Loucy (cell line): Measurements from ENCODE around the gene XRCC1.
"Not testable (repeated sequence)": the region's sequence is repeated elsewhere in the genome, so short reads cannot be mapped to it uniquely, and the experiment has no call there.

Source experiments
- H2AFZ ChIP-seq: fragments of 200-600 bp; sonication (generic); 2 replicates; pipeline ENCODE4 v1.6.0; 2016; ENCODE audit warnings: antibody characterized with exemption, mild to moderate bottlenecking, low read length, moderate library complexity
- H3F3A ChIP-seq: fragments of 200-600 bp; 2 replicates; pipeline ENCODE4 v1.6.0; 2016; ENCODE audit warnings: antibody characterized with exemption, low read depth, mild to moderate bottlenecking
- H3K27me3 ChIP-seq: fragments of 200-600 bp; sonication (generic); 2 replicates; pipeline ENCODE4 v1.6.1; 2014; ENCODE audit warnings: low read length, mild to moderate bottlenecking; ENCODE audit not compliant: insufficient read depth, poor library complexity, severe bottlenecking
- H3K36me3 ChIP-seq: fragments of 200-600 bp; sonication (generic); 2 replicates; pipeline ENCODE4 v1.6.1; 2016; ENCODE audit warnings: low read length; ENCODE audit not compliant: insufficient read depth
- H3K4me1 ChIP-seq: fragments of 200-600 bp; sonication (generic); 2 replicates; pipeline ENCODE4 v1.5.1; 2014; ENCODE audit warnings: low read length, mild to moderate bottlenecking; ENCODE audit not compliant: insufficient read depth, poor library complexity, severe bottlenecking
- H3K4me2 ChIP-seq: fragments of 200-600 bp; sonication (generic); 2 replicates; pipeline ENCODE4 v1.6.0; 2014; ENCODE audit warnings: antibody characterized with exemption, low read length, low read depth, mild to moderate bottlenecking; ENCODE audit not compliant: poor library complexity, severe bottlenecking
- H3K4me3 ChIP-seq: fragments of 200-600 bp; sonication (generic); 2 replicates; pipeline ENCODE4 v1.5.1; 2014; ENCODE audit warnings: low read length, mild to moderate bottlenecking, mixed read lengths; ENCODE audit not compliant: poor library complexity, severe bottlenecking
- H3K79me2 ChIP-seq: fragments of 200-600 bp; sonication (generic); 2 replicates; pipeline ENCODE4 v1.6.1; 2014; ENCODE audit warnings: low read length; ENCODE audit not compliant: insufficient read depth
- H3K9ac ChIP-seq: fragments of 200-600 bp; sonication (generic); 2 replicates; pipeline ENCODE4 v1.6.0; 2014; ENCODE audit warnings: mild to moderate bottlenecking, low read depth, low read length, moderate library complexity; ENCODE audit not compliant: poor library complexity, severe bottlenecking
- H3K9me2 ChIP-seq: fragments of 200-600 bp; sonication (generic); replicated peaks from 2 replicates; pipeline ENCODE4 v1.6.1; 2016; ENCODE audit warnings: low read depth, low read length, mixed read lengths
- H3K9me3 ChIP-seq: fragments of 200-600 bp; sonication (generic); 2 replicates; pipeline ENCODE4 v1.6.1; 2014; ENCODE audit warnings: mild to moderate bottlenecking, antibody characterized with exemption, low read length, low read depth; ENCODE audit not compliant: insufficient read depth
- H4K20me1 ChIP-seq: fragments of 200-600 bp; sonication (generic); 2 replicates; pipeline ENCODE4 v1.6.0; 2014; ENCODE audit warnings: antibody characterized with exemption, low read length, mild to moderate bottlenecking; ENCODE audit not compliant: insufficient read depth, poor library complexity, severe bottlenecking
- EZH2phosphoT487 ChIP-seq: fragments of 200-600 bp; IDR thresholded peaks from 2 replicates; pipeline ENCODE4 v1.6.1; 2018; ENCODE audit warnings: antibody characterized with exemption, mild to moderate bottlenecking, moderate library complexity, borderline replicate concordance
- TF ChIP-seq, protein P1 (sequence below): fragments of 200-600 bp; sonication (generic); conservative IDR thresholded peaks from 2 replicates; pipeline ENCODE4 v1.5.1; 2014; ENCODE audit warnings: mild to moderate bottlenecking, antibody characterized with exemption, low read length

XRCC1 gene

DNA sequence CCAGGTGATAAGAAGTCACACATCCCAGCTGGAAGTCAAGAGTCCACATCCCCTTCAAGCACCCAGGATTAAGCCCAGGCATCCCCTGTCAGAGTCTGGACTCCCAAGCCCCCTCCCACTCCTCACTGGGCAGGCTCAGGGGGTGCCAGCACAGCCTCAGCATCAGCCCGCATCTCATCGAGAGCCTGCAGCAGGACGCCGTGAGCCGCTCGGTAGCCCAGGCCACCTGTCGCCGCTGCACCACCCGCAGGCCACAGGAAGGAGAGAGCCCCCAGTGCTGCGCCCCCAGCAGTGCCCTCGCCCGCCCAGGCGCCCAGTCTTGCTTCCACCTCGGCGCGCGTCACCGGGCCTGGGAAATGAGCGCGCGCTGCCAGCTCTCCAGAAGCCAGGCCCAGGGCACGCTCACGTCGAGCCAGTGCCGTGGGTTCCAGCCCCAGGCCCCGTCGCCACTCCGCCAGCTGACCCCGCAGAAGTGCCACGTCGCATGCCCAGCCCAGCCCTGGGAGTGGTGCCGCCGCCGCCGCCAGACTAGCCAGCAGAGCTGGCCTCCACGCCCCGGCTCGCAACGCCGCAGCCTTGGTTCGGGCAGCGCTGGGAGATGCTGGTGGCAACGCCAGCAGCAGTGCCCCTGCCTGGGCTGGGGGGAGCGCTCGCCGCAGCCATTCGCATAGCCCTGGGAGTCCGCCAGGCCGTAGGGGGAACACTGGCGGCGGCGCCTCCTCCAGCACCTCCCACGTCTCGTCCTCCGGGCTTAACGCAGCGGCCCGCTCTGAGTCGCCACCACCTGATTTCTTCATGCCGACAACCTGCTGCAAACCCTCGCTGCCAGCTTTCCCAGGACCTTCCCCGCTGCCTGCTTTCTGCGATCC is 16.8 kb upstream of the XRCC1 start:
- Histone ChIP-seq H3K4me1 (peaks cover 23% of the 10 kb centered on the region), H3F3A (0 out of 2 replicates have a peak, but pooled peaks cover 4% of the 10 kb centered on the region), H3K9me3 (no peaks in the 10 kb centered on the region), H3K79me2 (peaks cover 49% of the 10 kb centered on the region), H3K36me3 (peaks cover 8% of the 10 kb centered on the region; the same call in 1 of the 2 replicates), H3K9ac (no peak overlapping the region), H3K4me3 (no peak overlapping the region), H4K20me1 (peaks cover 14% of the 10 kb centered on the region), H3K27me3 (no peaks in the 10 kb centered on the region), H3K9me2 (no peaks in the 10 kb centered on the region), H3K4me2 (no peak overlapping the region), H2AFZ (no peak overlapping the region)
- TF ChIP-seq, protein P1, sequence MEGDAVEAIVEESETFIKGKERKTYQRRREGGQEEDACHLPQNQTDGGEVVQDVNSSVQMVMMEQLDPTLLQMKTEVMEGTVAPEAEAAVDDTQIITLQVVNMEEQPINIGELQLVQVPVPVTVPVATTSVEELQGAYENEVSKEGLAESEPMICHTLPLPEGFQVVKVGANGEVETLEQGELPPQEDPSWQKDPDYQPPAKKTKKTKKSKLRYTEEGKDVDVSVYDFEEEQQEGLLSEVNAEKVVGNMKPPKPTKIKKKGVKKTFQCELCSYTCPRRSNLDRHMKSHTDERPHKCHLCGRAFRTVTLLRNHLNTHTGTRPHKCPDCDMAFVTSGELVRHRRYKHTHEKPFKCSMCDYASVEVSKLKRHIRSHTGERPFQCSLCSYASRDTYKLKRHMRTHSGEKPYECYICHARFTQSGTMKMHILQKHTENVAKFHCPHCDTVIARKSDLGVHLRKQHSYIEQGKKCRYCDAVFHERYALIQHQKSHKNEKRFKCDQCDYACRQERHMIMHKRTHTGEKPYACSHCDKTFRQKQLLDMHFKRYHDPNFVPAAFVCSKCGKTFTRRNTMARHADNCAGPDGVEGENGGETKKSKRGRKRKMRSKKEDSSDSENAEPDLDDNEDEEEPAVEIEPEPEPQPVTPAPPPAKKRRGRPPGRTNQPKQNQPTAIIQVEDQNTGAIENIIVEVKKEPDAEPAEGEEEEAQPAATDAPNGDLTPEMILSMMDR = no peak
- TF ChIP-seq EZH2phosphoT487 = no peak

DNA sequence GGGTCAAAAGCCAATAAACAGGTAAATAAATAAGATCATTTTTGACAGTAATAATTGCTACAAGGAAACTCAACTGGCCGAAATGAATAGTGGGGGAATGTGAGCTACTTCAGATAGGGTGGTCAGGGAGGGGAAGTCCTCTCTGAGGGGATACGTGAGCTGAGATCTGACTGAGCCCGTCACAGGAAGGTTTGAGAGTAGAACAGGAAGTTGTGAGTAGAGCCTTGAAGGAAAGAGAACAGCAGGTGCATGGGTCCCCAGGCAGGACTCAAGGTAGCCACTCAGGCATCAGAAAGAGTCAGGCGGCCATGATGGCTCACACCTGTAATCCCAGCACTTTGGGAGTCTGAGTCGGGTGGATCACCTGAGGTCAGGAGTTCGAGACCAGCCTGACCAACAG is 14.4 kb upstream of the XRCC1 start:
- peaks cover 55% of the 10 kb centered on the region for H3K79me2 ChIP-seq
- no peak overlapping the region for H2AFZ ChIP-seq
- no peak overlapping the region for H3K4me3 ChIP-seq
- H3K9me3 ChIP-seq = no peaks in the 10 kb centered on the region
- H3K9me2 ChIP-seq = no peaks in the 10 kb centered on the region
- H4K20me1 ChIP-seq = peaks cover 14% of the 10 kb centered on the region
- TF ChIP-seq, protein P1 = no peak
- no peak for TF ChIP-seq EZH2phosphoT487
- H3K4me1 ChIP-seq = peaks cover 15% of the 10 kb centered on the region
- no peak overlapping the region for H3K9ac ChIP-seq
- H3K27me3 ChIP-seq = no peaks in the 10 kb centered on the region
- 0 out of 2 replicates have a peak, but pooled peaks cover 4% of the 10 kb centered on the region for H3F3A ChIP-seq
- peaks cover 8% of the 10 kb centered on the region; the same call in 1 of the 2 replicates for H3K36me3 ChIP-seq
- H3K4me2 ChIP-seq = peak overlapping the region; percentile 33

GRCh38 chr19:43589277-43589676 is 13.9 kb upstream of the XRCC1 start:
- H4K20me1 ChIP-seq = peaks cover 12% of the 10 kb centered on the region
- H3K4me3 ChIP-seq = no peak overlapping the region
- TF ChIP-seq, protein P1 = no peak
- TF ChIP-seq EZH2phosphoT487 = no peak
- peaks cover 8% of the 10 kb centered on the region; the same call in 1 of the 2 replicates for H3K36me3 ChIP-seq
- no peaks in the 10 kb centered on the region for H3K27me3 ChIP-seq
- H3K9me2 ChIP-seq = no peaks in the 10 kb centered on the region
- H3K4me2 ChIP-seq = peak overlapping the region; percentile 33
- H3K9me3 ChIP-seq = no peaks in the 10 kb centered on the region
- 0 out of 2 replicates have a peak, but pooled peaks cover 4% of the 10 kb centered on the region for H3F3A ChIP-seq
- peaks cover 58% of the 10 kb centered on the region for H3K79me2 ChIP-seq
- no peak overlapping the region for H3K9ac ChIP-seq
- H2AFZ ChIP-seq = no peak overlapping the region
- peaks cover 19% of the 10 kb centered on the region for H3K4me1 ChIP-seq

DNA sequence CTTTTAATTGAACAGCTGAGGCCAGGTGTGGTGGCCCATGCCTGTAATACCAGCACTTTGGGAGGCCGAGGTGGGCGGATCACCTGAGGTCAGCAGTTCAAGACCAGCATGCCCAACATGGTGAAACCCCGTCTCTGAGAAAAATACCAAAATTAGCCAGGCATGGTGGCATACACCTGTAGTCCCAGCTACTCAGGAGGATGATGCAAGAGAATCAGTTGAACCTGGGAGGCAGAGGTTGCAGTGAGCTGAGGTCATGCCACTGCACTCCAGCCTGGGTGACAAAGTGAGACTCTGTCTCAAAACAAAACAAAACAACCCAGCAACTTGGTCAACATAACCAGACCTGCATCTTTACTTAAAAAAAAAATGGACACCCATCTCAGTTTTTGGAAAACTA is 11.7 kb upstream of the XRCC1 start:
- not testable (repeated sequence) for H3K4me3 ChIP-seq, H3K9me2 ChIP-seq, H4K20me1 ChIP-seq, H3K27me3 ChIP-seq, H2AFZ ChIP-seq, H3K9ac ChIP-seq, H3F3A ChIP-seq, H3K9me3 ChIP-seq, H3K36me3 ChIP-seq
- H3K4me2 ChIP-seq = peak overlapping the region; percentile 10
- peaks cover 60% of the 10 kb centered on the region for H3K79me2 ChIP-seq
- peaks cover 37% of the 10 kb centered on the region for H3K4me1 ChIP-seq
